ENCODE data around the gene HACD2.
A peak's percentile ranks its signal among the peaks of the same experiment; 100 is the strongest.
"Not testable (repeated sequence)": the region's sequence is repeated elsewhere in the genome, so short reads cannot be mapped to it uniquely, and the experiment has no call there.

Gene HACD2

GRCh38 chr3:123611082-123611481, 26.2 kb upstream of the HACD2 start:
- DNase-seq, result no peak

GRCh38 chr3:123610331-123610730, 25.5 kb upstream of the HACD2 start:
- peak; percentile 78 for DNase-seq

- DNase-seq, result no peak
Observed at GRCh38 chr3:123609063-123609462, 24.2 kb upstream of the HACD2 start.

GRCh38 chr3:123608263-123608937, 23.5 kb upstream of the HACD2 start:
- no peak for DNase-seq

- DNase-seq, result no peak
Observed at GRCh38 chr3:123606527-123606926, 21.7 kb upstream of the HACD2 start.

GRCh38 chr3:123605789-123606234, 21.0 kb upstream of the HACD2 start:
- peak; percentile 13 for DNase-seq

- not testable (repeated sequence) for DNase-seq
Observed at GRCh38 chr3:123603153-123603552, 18.3 kb upstream of the HACD2 start.

- no peak for DNase-seq
Observed at GRCh38 chr3:123602325-123602724, 17.5 kb upstream of the HACD2 start.

- not testable (repeated sequence) for DNase-seq
Observed at GRCh38 chr3:123600863-123601262, 16.0 kb upstream of the HACD2 start.

GRCh38 chr3:123597561-123597960, 12.7 kb upstream of the HACD2 start:
- DNase-seq, result no peak

- no peak for DNase-seq
Observed at GRCh38 chr3:123595396-123596180, 10.7 kb upstream of the HACD2 start.

GRCh38 chr3:123593381-123593780, 8.5 kb upstream of the HACD2 start:
- no peak for DNase-seq

- no peak for DNase-seq
Observed at GRCh38 chr3:123590685-123591450, 6.0 kb upstream of the HACD2 start.

- no peak for DNase-seq
Observed at GRCh38 chr3:123587401-123587800, 2.5 kb upstream of the HACD2 start.

GRCh38 chr3:123586968-123587367, 2.1 kb upstream of the HACD2 start:
- DNase-seq, result no peak

GRCh38 chr3:123586131-123586530, 1.3 kb upstream of the HACD2 start:
- peak; percentile 49 for DNase-seq

- DNase-seq, result no peak
Observed at GRCh38 chr3:123584284-123584987, 417 bp downstream of the HACD2 start.

GRCh38 chr3:123583561-123583960, 1.3 kb downstream of the HACD2 start:
- no peak for DNase-seq

- DNase-seq, result no peak
Observed at GRCh38 chr3:123582315-123582714, 2.5 kb downstream of the HACD2 start.

- DNase-seq, result no peak
Observed at GRCh38 chr3:123576122-123576521, 8.7 kb downstream of the HACD2 start.

- DNase-seq, result no peak
Observed at GRCh38 chr3:123571973-123572365, 12.9 kb downstream of the HACD2 start.

GRCh38 chr3:123571264-123571972, 13.4 kb downstream of the HACD2 start:
- no peak for DNase-seq
